ENCODE data around the gene KRT9. TPM values are rescaled to one million over a fixed set of nuclear protein-coding genes. Genes with fewer than 3 reads are reported as not detected.
"Not testable (repeated sequence)": the region's sequence is repeated elsewhere in the genome, so short reads cannot be mapped to it uniquely, and the experiment has no call there.

Gene KRT9
- total RNA-seq, 2 experiments from 2014 or later = not detected

DNA sequence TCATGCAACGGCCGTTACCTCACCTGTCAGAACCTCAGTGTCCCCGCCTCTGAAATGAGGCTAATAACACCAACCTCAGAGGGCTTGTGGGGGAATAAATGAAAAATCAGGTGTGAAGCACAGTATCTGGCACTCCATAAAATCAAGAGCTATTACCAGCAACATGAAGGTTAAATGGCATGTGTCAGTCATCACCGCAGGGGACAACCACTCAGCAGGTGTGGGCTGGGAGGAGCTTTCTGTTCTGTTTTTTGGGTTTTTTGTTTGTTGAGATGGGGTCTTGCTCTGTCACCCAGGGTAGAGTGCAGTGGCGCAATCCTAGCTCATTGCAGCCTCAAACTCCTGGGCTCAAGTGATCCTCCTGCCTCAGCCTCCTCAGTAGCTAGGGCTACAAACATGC lies 26.9 kb downstream of the KRT9 start:
- H3K4me3 Mint-ChIP-seq = no peak overlapping the region
- H3K4me1 Mint-ChIP-seq = peaks cover 19% of the 10 kb centered on the region
- H3K36me3 Mint-ChIP-seq (ENCODE audit: low read depth) = no peaks in the 10 kb centered on the region
- peaks cover 7% of the 10 kb centered on the region for H3K9me3 Mint-ChIP-seq
- DNase-seq = no peak
- ChIA-PET CTCF (interaction anchor here (0.8 to 1.3 kb wide), 2 partner anchors 10 to 121 kb away, joined by 4 to 6 read pairs; no protein-coding TSS in a partner anchor), POLR2A (interaction anchor here (0.5 to 0.7 kb wide), 2 partner anchors 14 to 624 kb away, joined by 3 read pairs; no protein-coding TSS in a partner anchor)
- no peak overlapping the region for H3K27ac Mint-ChIP-seq
- H3K27me3 Mint-ChIP-seq = peaks cover 5% of the 10 kb centered on the region

- ChIA-PET POLR2A (no interaction called here), CTCF (interaction anchor here (0.8 to 1.3 kb wide), 2 partner anchors 10 to 121 kb away, joined by 4 to 6 read pairs; no protein-coding TSS in a partner anchor)
- peaks cover 18% of the 10 kb centered on the region for H3K4me1 Mint-ChIP-seq
- no peak for DNase-seq
- H3K4me3 Mint-ChIP-seq = no peak overlapping the region
- no peaks in the 10 kb centered on the region for H3K36me3 Mint-ChIP-seq (ENCODE audit: low read depth)
- no peak overlapping the region for H3K27ac Mint-ChIP-seq
- peaks cover 7% of the 10 kb centered on the region for H3K9me3 Mint-ChIP-seq
- peaks cover 5% of the 10 kb centered on the region for H3K27me3 Mint-ChIP-seq
Measured at GRCh38 chr17:41544491-41544892, 27.4 kb downstream of the KRT9 start.

DNA sequence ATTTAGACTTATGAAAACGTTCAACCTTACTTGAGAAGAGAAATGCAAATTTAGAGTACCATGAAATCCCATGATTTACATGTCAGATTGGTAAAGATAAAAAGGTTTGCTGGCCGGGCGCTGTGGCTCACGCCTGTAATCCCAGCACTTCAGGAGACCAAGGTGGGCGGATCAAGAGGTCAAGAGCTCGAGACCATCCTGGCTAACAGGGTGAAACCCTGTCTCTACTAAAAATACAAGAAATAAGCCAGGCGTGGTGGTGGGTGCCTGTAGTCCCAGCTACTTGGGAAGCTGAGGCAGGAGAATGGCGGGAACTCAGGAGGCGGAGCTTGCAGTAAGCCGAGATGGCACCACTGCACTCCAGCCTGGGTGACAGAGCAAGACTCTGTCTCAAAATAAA lies 29.1 kb downstream of the KRT9 start:
- POLR2A ChIA-PET; DNase-seq; H3K4me3 Mint-ChIP-seq; H3K27me3 Mint-ChIP-seq; H3K27ac Mint-ChIP-seq; H3K9me3 Mint-ChIP-seq; H3K4me1 Mint-ChIP-seq; H3K36me3 Mint-ChIP-seq (ENCODE audit: low read depth): not testable (repeated sequence)
- CTCF ChIA-PET = interaction anchor here (1.2 to 1.6 kb wide), 3 partner anchors 9 to 120 kb away, joined by 3 to 4 read pairs (median 3); no protein-coding TSS in a partner anchor

DNA sequence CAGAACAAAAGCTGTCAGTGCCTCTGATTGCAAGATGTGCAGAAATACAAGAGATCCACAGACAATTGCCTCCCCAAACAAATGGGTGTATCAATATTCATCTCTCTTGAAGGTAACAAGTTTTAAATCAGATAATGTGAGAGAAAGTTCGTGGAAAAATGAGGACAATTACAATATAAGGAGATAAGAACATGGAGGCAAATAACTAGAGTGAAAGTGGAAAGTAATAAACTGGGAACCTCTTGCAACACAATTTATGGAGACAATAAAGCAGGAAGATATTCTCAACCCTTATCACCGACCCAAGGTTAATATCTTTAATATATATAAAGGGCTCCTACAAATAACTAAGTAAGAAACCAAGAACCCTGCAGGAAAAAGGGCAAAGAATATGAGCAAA lies 29.5 kb downstream of the KRT9 start:
- Mint-ChIP-seq H3K27ac (no peak overlapping the region), H3K4me1 (no peaks in the 10 kb centered on the region), H3K36me3 (ENCODE audit: low read depth) (no peaks in the 10 kb centered on the region), H3K4me3 (no peak overlapping the region), H3K9me3 (peaks cover 5% of the 10 kb centered on the region), H3K27me3 (peaks cover 6% of the 10 kb centered on the region)
- CTCF ChIA-PET = interaction anchor here (1.2 to 1.6 kb wide), 3 partner anchors 9 to 120 kb away, joined by 3 to 4 read pairs (median 3); no protein-coding TSS in a partner anchor
- POLR2A ChIA-PET = no interaction called here
- no peak for DNase-seq

DNA sequence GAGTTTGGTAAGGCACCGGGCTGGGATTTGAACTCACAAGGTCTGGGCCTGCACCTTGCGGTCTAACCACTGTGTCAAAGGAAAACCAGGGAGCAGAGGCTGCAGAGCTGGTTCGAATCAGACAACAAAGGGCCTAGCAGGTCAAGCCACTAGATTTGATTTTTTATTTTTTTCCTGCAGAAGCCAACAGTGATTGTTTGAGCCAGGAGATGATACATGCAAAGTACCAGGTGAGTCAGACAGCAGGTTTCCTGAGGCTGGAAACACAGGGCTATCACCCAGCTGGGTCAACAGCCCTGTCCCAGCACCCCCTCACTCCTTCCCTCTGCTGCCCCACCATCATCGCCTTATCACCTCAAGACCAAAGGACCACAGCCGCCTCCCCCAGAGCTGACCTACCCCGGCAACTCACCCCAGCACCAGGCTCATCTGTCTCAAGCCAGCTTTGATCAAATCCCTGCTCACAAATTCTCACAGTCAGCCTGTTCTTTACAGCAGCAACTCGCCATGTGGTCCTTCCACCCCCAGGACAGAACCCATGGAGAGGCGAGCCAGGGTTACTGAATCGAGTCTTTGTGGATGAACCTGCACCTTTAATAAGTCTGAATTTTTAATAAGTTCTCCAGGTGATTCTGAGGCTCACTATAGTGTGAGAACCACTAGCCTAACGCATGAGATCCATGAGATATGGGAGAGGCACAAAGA lies 30.8 kb downstream of the KRT9 start:
- no peak for DNase-seq
- Mint-ChIP-seq H3K4me3 (no peak overlapping the region), H3K36me3 (ENCODE audit: low read depth) (no peaks in the 10 kb centered on the region), H3K9me3 (no peaks in the 10 kb centered on the region), H3K27ac (no peak overlapping the region), H3K4me1 (no peaks in the 10 kb centered on the region), H3K27me3 (peaks cover 12% of the 10 kb centered on the region)
- ChIA-PET CTCF (interaction anchor here (1.0 to 2.1 kb wide), 3 partner anchors 8 to 125 kb away, joined by 3 to 19 read pairs (median 4); no protein-coding TSS in a partner anchor), POLR2A (no interaction called here)

DNA sequence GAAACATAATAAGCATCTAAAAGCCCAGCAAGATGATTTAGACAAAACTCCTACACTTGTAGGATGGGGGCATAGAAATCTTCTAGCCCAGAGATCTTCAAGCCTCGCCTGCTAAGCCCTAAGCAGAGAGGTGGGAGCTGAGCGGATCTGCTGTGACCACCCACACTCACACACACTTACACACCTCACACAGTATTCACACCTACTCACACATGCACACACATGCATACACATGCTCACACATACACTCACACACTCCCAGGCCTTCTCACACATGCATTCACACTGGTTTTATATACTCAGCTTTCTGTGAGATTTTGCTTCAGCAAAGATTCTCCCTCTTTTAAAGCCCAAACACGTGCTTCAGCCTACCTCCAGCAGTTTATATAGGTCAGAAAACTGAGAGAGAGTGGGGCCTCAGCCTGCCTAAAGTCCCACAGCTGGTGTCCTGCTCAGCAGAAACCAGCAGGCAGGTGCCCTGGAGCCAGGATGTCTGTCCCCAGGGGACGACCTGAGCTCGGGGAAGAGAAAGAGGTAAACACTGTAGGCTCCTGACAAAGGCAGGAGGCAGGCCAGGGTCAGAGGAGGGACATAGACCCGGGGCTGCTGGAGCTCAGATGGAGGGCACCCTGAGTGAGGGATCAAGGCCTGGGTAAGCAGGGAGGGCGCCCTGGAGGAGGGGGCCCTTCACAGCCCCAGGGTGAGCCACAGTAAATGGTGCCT lies 31.7 kb downstream of the KRT9 start:
- Mint-ChIP-seq H3K27ac (no peak overlapping the region), H3K36me3 (ENCODE audit: low read depth) (no peaks in the 10 kb centered on the region), H3K27me3 (peaks cover 16% of the 10 kb centered on the region), H3K4me1 (no peaks in the 10 kb centered on the region), H3K9me3 (no peaks in the 10 kb centered on the region), H3K4me3 (no peak overlapping the region)
- POLR2A ChIA-PET = no interaction called here
- CTCF ChIA-PET = interaction anchor here (2.1 kb wide), 1 partner anchor 9 kb away, joined by 19 read pairs; no protein-coding TSS in a partner anchor
- DNase-seq = no peak

GRCh38 chr17:41539071-41539492 lies 32.8 kb downstream of the KRT9 start:
- DNase-seq = no peak
- H3K4me1 Mint-ChIP-seq = no peaks in the 10 kb centered on the region
- H3K27ac Mint-ChIP-seq = no peak overlapping the region
- no peaks in the 10 kb centered on the region for H3K36me3 Mint-ChIP-seq (ENCODE audit: low read depth)
- POLR2A ChIA-PET = no interaction called here
- CTCF ChIA-PET = interaction anchor here (2.1 kb wide), 1 partner anchor 10 kb away, joined by 19 read pairs; no protein-coding TSS in a partner anchor
- H3K4me3 Mint-ChIP-seq = no peak overlapping the region
- H3K9me3 Mint-ChIP-seq = no peaks in the 10 kb centered on the region
- H3K27me3 Mint-ChIP-seq = peaks cover 18% of the 10 kb centered on the region

GRCh38 chr17:41538565-41538991 lies 33.3 kb downstream of the KRT9 start:
- no peak for DNase-seq
- Mint-ChIP-seq H3K9me3 (no peaks in the 10 kb centered on the region), H3K27ac (no peak overlapping the region), H3K4me1 (no peaks in the 10 kb centered on the region), H3K27me3 (peaks cover 21% of the 10 kb centered on the region), H3K36me3 (ENCODE audit: low read depth) (no peaks in the 10 kb centered on the region), H3K4me3 (no peak overlapping the region)
- ChIA-PET POLR2A (no interaction called here), CTCF (interaction anchor here (1.0 kb wide), 1 partner anchor 10 kb away, joined by 3 read pairs; the partner anchor contains the start of gene KRT19)

GRCh38 chr17:41537990-41538389 lies 33.9 kb downstream of the KRT9 start:
- Mint-ChIP-seq H3K4me3 (no peak overlapping the region), H3K36me3 (ENCODE audit: low read depth) (no peaks in the 10 kb centered on the region), H3K9me3 (no peaks in the 10 kb centered on the region), H3K27ac (no peak overlapping the region), H3K27me3 (peaks cover 21% of the 10 kb centered on the region), H3K4me1 (no peaks in the 10 kb centered on the region)
- CTCF ChIA-PET = interaction anchor here (1.0 kb wide), 1 partner anchor 9 kb away, joined by 3 read pairs; the partner anchor contains the start of gene KRT19
- no peak for DNase-seq
- POLR2A ChIA-PET = no interaction called here

GRCh38 chr17:41537614-41537954 lies 34.3 kb downstream of the KRT9 start:
- CTCF ChIA-PET = interaction anchor here (1.0 to 2.1 kb wide), 2 partner anchors 9 to 12 kb away, joined by 3 to 7 read pairs; partner anchors contain the start of gene KRT19
- H3K4me1 Mint-ChIP-seq = no peaks in the 10 kb centered on the region
- no peak for DNase-seq
- H3K27ac Mint-ChIP-seq = no peak overlapping the region
- no peaks in the 10 kb centered on the region for H3K36me3 Mint-ChIP-seq (ENCODE audit: low read depth)
- no peaks in the 10 kb centered on the region for H3K9me3 Mint-ChIP-seq
- POLR2A ChIA-PET = no interaction called here
- no peak overlapping the region for H3K4me3 Mint-ChIP-seq
- H3K27me3 Mint-ChIP-seq = peaks cover 23% of the 10 kb centered on the region

- POLR2A ChIA-PET = no interaction called here
- H3K27ac Mint-ChIP-seq = no peak overlapping the region
- no peak overlapping the region for H3K4me3 Mint-ChIP-seq
- no peaks in the 10 kb centered on the region for H3K36me3 Mint-ChIP-seq (ENCODE audit: low read depth)
- no peaks in the 10 kb centered on the region for H3K9me3 Mint-ChIP-seq
- peaks cover 26% of the 10 kb centered on the region for H3K27me3 Mint-ChIP-seq
- no peak for DNase-seq
- CTCF ChIA-PET = interaction anchor here (0.6 to 2.1 kb wide), 3 partner anchors 10 to 254 kb away, joined by 3 to 7 read pairs (median 6); no protein-coding TSS in a partner anchor
- no peaks in the 10 kb centered on the region for H3K4me1 Mint-ChIP-seq
Measured at GRCh38 chr17:41536741-41537613, 34.9 kb downstream of the KRT9 start.

DNA sequence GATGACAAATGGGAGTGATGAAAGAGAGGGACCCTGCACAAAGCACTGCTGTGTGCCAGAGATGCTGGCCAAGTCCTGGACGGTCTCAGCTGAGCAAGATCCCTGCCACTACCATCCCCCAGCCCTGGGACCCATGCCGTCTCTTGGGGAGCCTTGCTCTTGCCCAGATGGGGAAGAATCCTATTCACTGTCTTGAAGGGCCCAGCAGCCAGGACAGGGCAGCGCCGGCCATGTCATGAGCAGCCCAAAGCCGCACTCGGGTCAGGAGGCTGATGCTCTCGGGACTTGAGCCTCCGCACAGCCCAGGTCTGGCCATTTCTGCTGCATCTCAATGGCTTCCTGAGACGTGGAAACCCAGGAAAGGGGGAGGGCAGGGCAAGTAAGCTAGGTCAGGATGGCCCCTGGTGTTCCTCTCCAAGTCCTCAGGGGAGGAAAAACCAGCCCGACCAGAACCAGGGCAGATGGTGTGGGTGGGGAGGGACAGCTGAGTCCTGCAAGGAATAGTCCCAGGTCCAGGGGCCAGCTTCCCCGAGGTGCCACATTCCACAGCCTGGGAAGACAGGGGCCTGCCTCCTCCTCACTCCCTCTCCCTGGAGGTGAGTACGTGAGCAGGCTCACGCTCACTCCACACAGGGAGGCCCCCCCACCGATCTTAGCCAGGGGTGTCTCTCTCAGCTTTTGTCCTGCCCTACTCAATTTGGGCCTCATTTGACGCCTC lies 35.9 kb downstream of the KRT9 start:
- H3K9me3 Mint-ChIP-seq = no peaks in the 10 kb centered on the region
- ChIA-PET POLR2A (no interaction called here), CTCF (interaction anchor here (1.5 to 2.1 kb wide), 3 partner anchors 9 to 13 kb away, joined by 3 to 7 read pairs (median 4); no protein-coding TSS in a partner anchor)
- no peak overlapping the region for H3K4me3 Mint-ChIP-seq
- peaks cover 34% of the 10 kb centered on the region for H3K27me3 Mint-ChIP-seq
- H3K4me1 Mint-ChIP-seq = no peaks in the 10 kb centered on the region
- H3K27ac Mint-ChIP-seq = no peak overlapping the region
- DNase-seq = no peak
- H3K36me3 Mint-ChIP-seq (ENCODE audit: low read depth) = no peaks in the 10 kb centered on the region
